GM23248 (cell line): ENCODE measurements around the gene PCDHB14.

Experiments used
- EZH2 ChIP-seq: fragments of 200-600 bp; sonication (generic); IDR thresholded peaks from 2 replicates; pipeline ENCODE4 v1.6.1; 2018; ENCODE audit warnings: antibody characterized with exemption, mild to moderate bottlenecking; ENCODE audit not compliant: insufficient read depth, poor library complexity, severe bottlenecking
- EZH2phosphoT487 ChIP-seq: fragments of 200-600 bp; sonication (generic); IDR thresholded peaks from 2 replicates; pipeline ENCODE4 v1.6.1; 2018; ENCODE audit warnings: antibody characterized with exemption, moderate library complexity, mild to moderate bottlenecking, low read depth; ENCODE audit not compliant: insufficient read depth

GRCh38 chr5:141236516-141237313, 13.6 kb downstream of the PCDHB14 start:
- TF ChIP-seq EZH2: no peak
- no peak for TF ChIP-seq EZH2phosphoT487
